ENCODE measurements around the gene ZNF579.

Gene ZNF579, protein sequence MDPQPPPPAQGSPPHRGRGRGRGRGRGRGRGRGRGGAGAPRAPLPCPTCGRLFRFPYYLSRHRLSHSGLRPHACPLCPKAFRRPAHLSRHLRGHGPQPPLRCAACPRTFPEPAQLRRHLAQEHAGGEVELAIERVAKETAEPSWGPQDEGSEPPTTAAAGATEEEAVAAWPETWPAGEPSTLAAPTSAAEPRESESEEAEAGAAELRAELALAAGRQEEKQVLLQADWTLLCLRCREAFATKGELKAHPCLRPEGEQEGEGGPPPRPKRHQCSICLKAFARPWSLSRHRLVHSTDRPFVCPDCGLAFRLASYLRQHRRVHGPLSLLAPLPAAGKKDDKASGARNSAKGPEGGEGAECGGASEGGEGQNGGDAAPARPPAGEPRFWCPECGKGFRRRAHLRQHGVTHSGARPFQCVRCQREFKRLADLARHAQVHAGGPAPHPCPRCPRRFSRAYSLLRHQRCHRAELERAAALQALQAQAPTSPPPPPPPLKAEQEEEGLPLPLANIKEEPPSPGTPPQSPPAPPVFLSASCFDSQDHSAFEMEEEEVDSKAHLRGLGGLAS

DNA sequence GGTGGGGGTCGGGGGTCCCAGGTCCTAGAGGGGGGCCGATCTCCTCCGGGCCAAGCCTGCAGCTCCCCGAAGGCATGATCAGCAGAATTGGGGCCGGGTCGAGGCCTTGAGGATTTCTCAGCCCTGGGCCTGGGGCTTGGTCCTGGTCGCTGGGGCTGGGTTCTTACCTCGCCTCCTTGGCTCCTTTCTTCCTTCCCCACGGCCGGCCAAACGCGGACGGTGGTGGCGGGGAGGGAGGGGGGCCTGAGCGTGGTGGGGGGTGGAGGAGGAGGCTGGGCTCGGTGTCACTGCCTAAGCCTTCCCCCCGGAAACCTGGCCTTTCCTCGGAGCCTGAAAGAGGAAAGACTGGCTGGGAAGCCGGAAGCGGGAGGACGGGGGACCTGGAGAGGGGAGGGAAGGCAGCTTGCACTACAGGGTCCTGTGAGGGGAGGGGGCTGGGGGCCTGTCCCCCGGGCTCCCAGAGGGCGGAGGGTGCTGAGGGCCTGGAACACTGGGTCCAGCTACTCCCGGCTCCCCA is at the start of gene ZNF579:
Gene ZNF579 (minus strand): TSS at position 221 of the 517 bp plus-strand sequence. CDS start 1,209 bp downstream, outside the sequence.
- DNase-seq (ENCODE audit: low read depth in 2 of 2): peak; percentile 37 to 50

DNA sequence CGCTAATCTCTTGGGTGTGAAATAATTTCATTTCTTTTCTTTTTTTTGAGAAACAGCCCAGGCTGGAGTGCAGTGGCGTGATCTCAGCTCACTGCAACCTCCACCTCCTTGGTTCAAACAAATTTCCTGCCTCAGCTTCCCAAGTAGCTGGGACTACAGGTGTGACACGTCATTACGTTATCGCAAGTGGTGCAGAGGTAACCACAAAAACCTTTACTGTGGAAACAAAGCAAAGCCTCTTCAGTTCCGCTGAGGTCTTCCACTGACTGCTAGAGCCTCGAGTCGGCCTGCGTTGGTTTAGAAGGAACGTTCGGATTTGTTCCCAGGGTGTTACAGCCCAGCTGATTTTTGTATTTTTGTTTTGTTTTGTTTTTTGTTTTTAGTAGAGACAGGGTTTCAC is 45.7 kb upstream of the ZNF579 start:
- no peak for DNase-seq (ENCODE audit: low read depth in 2 of 2)

DNA sequence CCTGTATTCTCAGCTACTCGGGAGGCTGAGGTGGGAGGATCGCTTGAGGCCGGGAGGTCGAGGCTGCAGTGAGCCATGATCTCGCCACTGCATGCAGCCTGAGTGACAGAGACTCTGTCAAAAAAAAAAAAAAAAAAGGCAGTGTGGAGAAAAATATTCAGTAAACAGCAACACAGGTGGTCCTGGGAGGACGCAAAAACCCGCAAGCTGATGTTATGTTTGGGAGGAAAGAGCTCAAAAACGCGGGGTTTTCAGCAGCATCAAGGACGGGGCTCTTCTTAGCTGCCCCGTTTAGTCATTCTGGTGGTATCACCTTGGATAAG is 44.3 kb upstream of the ZNF579 start:
- no peak for DNase-seq (ENCODE audit: low read depth in 2 of 2)

DNA sequence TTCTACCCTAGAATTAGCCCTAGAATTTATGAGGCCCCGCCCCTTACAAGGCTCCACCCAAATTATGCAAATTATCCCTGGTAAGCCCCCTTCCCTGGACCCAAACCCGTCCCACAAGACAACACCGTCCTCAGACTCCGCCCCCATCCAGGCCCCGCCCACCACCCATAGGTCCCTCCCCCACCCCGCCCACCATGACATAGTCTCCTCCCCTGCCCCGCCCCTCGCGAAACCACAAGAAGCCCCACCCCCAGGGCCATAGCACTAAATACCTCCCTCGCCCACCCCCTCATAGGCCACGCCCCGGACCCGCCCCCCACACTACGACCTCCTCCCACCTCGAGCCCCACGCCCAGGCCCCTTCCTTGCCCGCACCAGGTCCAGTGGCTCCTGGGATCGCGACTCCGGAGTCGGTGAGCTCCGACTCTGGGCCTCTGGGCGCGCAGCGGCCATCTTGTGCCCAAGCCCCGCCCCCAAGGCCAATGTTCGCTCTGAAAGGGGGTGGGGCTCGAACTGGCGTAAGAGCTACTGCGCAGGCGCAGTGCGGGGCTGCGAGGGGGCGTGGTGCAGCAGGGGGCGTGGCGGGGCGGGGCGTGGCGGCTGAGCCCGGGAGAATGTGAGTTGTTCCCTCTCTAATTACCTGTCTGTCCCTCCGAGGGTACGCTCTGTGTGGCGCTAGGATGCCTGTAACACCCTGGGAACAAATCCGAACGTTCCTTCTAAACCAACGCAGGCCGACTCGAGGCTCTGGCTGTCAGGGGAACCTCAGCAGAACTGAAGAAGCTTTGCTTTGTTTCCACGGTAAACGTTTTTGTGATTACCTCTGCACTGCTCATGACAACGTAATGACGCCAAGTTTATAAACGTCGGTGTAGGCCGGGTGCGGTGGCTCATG is 43.7 kb upstream of the ZNF579 start, which contains the start of gene ZNF784:
Gene ZNF784 (minus strand): TSS at position 458 of the 895 bp plus-strand sequence. CDS start 5 bp downstream, at position 453.
- peak; percentile 88 to 94 for DNase-seq (ENCODE audit: low read depth in 2 of 2)

DNA sequence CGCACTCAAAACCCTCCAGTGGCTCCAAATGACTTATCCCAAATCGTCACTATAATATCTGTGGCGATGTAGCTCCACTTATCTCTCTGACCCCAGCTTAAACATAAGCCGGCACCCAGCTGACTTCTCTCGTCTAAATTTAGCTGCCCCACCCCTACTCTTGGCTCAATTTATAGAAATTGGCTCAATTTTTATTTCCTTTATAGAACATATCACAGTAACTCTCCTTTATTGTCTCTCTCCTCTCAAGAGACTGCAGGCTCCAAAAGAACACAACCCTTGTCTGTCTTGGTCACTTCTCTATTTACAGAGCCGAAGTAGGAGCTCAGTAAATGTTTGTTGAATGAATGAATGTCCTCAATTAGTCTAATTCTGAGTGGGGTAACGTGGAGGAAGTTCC is 42.9 kb upstream of the ZNF579 start:
- DNase-seq (ENCODE audit: low read depth in 2 of 2): no peak

DNA sequence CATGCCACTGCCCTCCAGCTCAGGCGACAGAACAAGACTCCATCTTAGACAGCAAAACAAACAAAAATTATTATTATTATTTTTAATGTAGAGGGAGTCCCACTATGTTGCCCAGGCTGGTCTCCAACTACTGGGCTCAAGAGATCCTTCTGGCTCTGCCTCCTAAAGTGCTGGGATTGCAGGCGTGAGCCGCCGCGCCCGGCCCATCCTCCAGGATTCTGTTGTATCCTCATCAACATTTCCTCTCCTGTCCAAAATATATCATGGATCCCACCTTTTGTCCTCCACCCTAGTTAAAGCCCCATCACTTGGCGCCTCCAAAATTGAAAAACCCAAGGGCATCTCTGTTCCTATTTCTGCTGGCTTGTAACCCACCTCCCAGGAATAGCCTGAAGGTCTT is 42.5 kb upstream of the ZNF579 start:
- no peak for DNase-seq (ENCODE audit: low read depth in 2 of 2)

DNA sequence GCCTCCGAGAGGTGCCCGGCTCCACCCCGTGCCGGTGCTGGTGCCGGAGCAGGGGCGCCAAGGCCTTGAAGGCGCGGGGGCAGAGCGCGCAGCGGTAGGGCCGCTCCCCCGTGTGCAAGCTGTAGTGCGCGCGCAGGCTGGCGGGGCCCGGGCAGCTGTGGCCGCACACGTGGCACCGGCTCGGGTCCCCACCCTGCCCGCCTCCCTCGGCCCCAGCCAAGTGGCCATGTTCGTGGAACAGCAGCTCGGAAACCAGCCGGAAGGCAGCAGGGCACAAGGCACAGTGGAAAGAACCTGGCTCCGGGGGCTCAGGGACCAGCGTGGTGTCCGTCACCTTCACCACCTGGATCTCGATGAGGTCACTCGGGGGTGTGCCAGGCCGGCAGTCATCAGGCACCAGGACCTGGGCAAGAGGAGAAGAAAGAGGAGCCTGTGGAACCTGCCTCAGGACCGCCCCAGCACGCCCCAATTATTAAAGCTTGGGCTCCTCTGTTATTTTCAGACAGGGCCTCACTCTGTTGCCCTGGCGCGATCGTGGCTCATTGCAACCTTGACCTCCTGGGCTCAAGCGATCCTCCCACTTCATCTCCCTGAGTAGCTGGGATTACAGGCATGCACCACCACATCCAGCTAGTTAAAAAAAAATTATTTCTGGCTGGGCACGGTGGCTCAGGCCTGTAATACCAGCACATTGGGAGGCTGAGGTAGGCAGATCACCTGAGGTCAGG is 41.8 kb upstream of the ZNF579 start:
- no peak for DNase-seq (ENCODE audit: low read depth in 2 of 2)

DNA sequence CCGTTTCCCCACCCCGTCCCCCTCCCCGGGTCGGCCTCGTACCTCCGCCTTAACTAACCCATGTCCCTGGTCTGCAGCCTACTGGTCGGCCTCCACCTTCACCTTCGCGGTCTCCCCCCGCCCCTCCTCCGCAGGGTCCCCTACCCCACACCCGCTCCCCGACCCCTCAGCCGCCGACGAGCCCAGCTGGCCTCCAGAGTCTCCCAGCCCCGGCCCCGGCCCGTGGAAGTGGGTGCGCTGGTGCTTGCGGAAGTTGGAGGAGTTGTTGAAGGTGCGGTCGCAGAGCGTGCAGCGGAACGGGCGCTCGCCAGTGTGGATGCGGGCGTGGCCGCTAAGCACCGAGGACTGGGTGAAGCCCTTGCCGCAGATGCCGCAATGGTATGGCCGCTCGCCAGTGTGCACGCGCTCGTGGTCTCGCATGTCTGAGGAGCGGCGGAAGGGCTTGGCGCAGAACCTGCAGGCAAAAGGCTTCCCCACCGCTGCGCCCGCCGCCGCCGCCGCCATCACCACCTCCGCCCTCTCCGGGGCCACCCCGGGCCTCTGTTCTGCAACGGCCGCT is 41.1 kb upstream of the ZNF579 start:
- DNase-seq (ENCODE audit: low read depth in 2 of 2): no peak

DNA sequence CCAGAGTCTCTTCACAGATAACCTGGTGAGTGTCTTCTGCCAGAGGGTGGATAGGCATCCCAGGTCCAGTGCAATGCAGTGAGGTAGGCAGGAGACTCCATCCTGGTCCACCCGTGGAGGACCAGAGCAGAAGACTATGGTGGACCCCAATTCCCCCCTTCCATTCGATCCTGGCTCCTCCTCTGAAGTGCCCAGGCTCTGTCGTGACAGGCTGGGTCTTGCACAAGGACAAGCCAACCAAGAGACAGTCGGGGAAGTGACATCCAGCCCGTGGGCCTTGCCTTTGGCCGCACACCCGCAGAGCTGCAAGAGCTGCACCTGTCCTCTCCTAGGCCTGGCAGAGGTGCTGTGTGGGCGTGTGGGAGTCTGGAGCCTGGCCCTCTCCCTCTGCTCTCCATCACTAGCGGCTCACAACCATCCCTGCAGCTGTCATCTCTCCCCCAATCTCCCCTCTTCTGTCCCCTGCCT is 40.6 kb upstream of the ZNF579 start:
- no peak for DNase-seq (ENCODE audit: low read depth in 2 of 2)

DNA sequence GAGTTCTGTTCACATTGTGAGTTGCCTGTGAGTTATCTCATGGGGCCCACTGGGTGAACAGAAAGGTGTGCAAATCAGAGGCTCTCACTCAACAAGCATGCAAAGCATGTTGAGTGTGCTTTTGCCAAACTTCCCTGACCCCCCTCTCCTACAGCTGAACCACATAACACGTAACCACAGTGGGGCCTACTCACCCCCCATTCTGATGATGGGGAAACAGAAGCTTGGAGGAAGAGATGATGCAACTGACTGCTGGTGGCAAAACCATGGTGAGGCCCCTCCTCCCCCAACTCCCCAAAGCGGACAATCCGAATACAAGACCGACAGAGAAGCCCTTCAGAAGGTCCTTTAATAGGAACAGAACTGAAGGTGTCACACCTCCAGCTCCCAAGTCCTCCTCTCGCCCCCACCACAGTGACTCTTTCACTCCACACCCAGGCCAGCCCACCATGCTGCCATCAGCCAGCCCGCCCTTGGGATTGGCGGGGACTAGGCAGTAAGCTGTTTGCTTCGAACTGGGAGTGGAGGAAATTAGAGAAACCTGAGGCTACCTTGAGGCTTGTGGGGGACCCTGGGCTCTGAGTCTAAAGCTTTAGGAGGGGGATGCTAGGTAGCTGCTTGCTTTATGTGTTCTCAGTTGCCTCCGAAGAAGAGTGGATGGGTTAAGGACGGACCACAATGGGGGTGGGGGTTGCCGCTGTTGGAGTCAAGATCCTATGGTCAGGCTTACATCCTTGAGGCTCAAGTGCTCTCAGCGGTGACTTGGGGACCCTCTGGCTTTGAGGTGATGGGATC is 40.0 kb upstream of the ZNF579 start:
- DNase-seq (ENCODE audit: low read depth in 2 of 2): no peak

DNA sequence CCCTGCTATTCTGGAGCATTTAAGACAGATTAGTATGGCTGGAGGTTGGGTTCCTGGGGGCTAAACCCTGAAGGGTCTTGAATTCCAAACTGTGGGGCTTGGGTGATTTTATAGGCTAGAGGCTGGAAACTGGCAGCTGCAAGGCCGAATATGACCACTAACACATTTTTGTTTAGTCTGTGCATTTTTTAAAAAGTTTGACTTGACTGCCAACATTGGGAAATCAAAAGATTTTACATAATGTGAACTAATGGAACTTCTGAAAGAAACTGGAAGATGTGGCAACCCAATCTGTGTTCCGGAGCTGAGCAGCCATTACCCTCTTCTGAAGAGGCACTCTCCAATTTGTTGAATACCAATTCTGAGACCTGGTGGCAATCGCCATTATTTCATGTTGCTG is 38.6 kb upstream of the ZNF579 start:
- DNase-seq (ENCODE audit: low read depth in 2 of 2): no peak

DNA sequence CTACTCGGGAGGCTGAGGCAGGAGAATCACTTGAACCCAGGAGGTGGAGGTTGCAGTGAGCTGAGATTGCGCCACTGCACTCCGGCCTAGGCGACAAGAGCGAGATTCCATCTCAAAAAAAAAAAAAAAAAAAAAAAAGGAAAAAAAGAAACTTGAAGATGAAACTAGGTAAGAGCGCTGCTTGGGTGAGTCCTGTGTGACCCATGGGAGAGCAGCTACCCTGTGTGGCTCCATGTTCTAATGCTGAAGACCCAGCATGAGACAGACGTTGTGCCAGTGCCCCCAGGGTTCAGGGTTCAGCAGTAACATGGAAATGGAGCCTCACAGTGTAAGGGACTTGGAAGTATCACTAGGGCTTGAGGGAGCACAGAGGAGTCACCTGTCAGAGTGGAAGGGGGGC is 37.8 kb upstream of the ZNF579 start:
- no peak for DNase-seq (ENCODE audit: low read depth in 2 of 2)

DNA sequence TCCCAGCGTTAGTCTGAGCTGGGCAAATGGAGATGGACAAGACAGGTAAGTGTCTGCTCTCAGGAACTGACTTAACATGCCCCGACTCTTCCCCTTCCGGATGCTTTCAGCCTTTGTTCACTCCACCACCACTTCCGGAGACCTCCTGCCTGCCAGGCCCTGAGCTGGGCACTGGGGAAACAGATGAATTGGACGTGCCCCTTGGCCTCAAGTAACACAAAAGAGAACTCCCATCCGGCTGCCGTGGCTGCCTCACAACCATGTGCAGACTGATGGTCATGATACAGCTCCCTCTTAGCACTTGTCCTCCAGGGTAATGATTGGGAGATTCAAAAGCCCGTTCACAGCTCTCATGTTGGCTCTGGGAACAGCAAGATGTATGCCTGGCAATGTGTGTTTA is 36.8 kb upstream of the ZNF579 start:
- no peak for DNase-seq (ENCODE audit: low read depth in 2 of 2)

DNA sequence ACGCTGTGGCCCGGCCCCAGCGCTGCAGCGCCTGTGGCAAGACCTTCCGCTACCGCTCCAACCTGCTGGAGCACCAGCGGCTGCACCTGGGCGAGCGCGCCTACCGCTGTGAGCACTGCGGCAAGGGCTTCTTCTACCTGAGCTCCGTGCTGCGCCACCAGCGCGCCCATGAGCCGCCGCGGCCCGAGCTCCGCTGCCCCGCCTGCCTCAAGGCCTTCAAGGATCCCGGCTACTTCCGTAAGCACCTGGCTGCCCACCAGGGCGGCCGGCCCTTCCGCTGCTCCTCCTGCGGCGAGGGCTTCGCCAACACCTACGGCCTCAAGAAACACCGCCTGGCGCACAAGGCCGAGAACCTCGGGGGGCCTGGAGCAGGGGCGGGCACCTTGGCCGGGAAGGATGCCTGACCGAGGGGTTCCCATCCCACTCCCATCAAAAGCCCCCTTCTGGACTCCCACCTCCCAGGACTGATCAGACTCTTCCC is 35.8 kb upstream of the ZNF579 start:
- no peak for DNase-seq (ENCODE audit: low read depth in 2 of 2)

DNA sequence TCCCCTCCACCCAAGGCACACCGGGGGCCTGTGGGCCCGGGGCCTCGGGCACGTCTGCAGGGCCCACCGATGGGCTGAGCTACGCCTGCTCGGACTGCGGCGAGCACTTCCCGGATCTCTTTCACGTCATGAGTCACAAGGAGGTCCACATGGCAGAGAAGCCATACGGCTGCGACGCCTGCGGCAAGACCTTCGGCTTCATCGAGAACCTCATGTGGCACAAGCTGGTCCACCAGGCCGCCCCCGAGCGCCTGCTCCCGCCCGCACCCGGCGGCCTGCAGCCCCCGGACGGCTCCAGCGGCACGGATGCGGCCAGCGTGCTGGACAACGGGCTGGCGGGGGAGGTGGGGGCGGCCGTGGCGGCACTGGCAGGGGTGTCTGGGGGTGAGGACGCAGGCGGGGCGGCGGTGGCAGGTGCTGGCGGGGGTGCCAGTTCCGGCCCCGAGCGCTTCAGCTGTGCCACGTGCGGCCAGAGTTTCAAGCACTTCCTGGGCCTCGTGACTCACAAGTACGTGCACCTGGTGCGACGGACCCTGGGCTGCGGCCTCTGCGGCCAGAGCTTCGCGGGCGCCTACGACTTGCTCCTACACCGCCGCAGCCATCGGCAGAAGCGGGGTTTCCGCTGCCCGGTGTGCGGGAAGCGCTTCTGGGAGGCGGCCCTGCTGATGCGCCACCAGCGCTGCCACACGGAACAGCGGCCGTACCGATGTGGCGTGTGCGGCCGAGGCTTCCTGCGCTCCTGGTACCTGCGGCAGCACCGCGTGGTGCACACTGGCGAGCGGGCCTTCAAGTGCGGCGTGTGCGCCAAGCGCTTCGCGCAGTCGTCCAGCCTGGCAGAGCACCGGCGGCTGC is 35.1 kb upstream of the ZNF579 start:
- DNase-seq (ENCODE audit: low read depth in 2 of 2): no peak

DNA sequence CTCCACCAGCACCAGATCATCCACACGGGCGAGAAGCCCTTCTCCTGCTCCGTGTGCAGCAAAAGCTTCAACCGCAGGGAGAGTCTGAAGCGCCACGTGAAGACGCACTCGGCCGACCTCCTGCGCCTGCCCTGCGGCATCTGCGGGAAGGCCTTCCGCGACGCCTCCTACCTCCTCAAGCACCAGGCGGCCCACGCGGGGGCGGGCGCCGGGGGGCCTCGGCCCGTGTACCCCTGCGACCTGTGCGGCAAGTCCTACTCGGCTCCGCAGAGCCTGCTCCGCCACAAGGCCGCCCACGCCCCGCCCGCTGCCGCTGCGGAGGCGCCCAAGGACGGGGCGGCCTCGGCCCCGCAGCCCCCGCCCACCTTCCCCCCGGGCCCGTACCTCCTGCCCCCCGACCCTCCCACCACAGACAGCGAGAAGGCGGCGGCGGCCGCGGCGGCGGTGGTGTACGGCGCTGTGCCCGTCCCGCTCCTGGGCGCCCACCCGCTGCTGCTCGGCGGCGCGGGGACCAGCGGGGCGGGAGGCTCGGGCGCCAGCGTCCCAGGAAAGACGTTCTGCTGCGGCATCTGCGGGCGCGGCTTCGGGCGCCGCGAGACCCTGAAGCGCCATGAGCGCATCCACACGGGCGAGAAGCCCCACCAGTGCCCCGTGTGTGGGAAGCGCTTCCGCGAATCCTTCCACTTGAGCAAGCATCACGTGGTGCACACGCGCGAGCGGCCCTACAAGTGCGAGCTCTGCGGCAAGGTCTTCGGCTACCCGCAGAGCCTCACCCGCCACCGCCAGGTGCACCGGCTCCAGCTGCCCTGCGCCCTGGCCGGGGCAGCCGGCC is 34.3 kb upstream of the ZNF579 start:
- no peak for DNase-seq (ENCODE audit: low read depth in 2 of 2)

DNA sequence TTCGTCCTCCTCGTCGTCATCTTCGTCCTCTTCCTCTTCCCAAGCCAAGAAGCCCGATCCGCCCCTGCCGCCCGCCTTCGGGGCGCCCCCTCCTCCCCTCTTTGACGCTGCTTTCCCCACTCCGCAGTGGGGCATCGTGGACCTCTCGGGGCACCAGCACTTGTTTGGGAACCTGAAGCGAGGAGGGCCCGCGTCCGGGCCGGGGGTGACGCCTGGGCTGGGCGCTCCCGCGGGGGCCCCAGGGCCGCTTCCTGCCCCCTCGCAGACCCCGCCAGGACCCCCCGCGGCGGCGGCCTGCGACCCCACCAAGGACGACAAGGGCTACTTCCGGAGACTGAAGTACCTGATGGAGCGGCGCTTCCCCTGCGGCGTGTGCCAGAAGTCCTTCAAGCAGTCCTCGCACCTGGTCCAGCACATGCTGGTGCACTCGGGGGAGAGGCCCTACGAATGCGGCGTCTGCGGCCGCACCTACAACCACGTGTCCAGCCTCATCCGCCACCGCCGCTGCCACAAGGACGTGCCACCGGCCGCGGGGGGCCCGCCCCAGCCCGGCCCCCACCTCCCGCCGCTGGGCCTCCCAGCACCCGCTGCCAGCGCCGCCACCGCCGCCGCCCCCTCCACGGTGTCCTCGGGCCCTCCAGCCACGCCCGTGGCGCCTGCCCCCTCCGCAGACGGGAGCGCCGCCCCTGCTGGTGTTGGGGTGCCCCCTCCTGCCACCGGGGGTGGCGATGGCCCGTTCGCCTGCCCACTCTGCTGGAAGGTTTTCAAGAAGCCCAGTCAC is 33.5 kb upstream of the ZNF579 start:
- no peak for DNase-seq (ENCODE audit: low read depth in 2 of 2)

DNA sequence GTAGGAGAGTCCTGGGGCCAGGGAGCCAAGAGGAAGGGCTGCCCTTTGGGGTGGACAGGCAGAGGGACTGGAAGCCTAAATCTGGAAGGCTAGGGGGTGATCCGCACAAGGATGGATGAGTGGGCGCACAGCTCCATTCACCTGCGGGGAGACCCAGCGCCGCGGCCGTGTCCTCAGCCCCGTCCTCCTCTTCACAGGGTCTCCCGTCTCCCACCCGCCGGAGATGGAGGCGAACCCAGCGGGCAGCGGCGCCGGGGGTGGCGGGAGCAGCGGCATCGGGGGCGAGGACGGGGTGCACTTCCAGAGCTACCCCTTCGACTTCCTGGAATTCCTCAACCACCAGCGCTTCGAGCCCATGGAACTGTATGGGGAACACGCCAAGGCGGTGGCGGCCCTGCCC is 32.7 kb upstream of the ZNF579 start:
- DNase-seq (ENCODE audit: low read depth in 2 of 2): no peak

All from stimulated activated CD8-positive, alpha-beta memory T cell treated with anti-CD3 and anti-CD28 coated beads, Interleukin-2, amount 100 ng/mL, for 1 hour (primary cell).